IPS DF 19.7 (cell line): ENCODE data around the gene FCRL6.

Source experiments
- DNase-seq: peaks from one replicate; pipeline ENCODE4 v3.0.0-alpha.2; 2013; ENCODE audit warnings: low read depth, low spot score

Gene FCRL6

GRCh38 chr1:159835356-159835755, 33.2 kb downstream of the FCRL6 start:
- DNase-seq, result no peak

- DNase-seq, result no peak
Measured at GRCh38 chr1:159835862-159836525, 33.8 kb downstream of the FCRL6 start.

- DNase-seq, result no peak
Measured at GRCh38 chr1:159838715-159839114, 36.6 kb downstream of the FCRL6 start.

GRCh38 chr1:159839116-159839849, 37.1 kb downstream of the FCRL6 start:
- no peak for DNase-seq

GRCh38 chr1:159841749-159842148, 39.6 kb downstream of the FCRL6 start:
- DNase-seq, result no peak

GRCh38 chr1:159843459-159843858, 41.3 kb downstream of the FCRL6 start:
- DNase-seq, result no peak

GRCh38 chr1:159845751-159846629, 43.8 kb downstream of the FCRL6 start:
- DNase-seq, result no peak

GRCh38 chr1:159847231-159847630, 45.1 kb downstream of the FCRL6 start:
- DNase-seq, result no peak

GRCh38 chr1:159848326-159848725, 46.2 kb downstream of the FCRL6 start:
- no peak for DNase-seq

GRCh38 chr1:159849626-159850366, 47.6 kb downstream of the FCRL6 start:
- DNase-seq, result no peak

GRCh38 chr1:159851407-159851806, 49.2 kb downstream of the FCRL6 start:
- DNase-seq, result no peak

- DNase-seq, result no peak
Measured at GRCh38 chr1:159853417-159854115, 51.4 kb downstream of the FCRL6 start.

- no peak for DNase-seq
Measured at GRCh38 chr1:159854116-159854692, 52.0 kb downstream of the FCRL6 start.

- no peak for DNase-seq
Measured at GRCh38 chr1:159854693-159855192, 52.6 kb downstream of the FCRL6 start.

- DNase-seq, result no peak
Measured at GRCh38 chr1:159855709-159856108, 53.5 kb downstream of the FCRL6 start.

- no peak for DNase-seq
Measured at GRCh38 chr1:159856576-159856975, 54.4 kb downstream of the FCRL6 start.

GRCh38 chr1:159857889-159858288, 55.7 kb downstream of the FCRL6 start:
- DNase-seq, result no peak

- DNase-seq, result no peak
Measured at GRCh38 chr1:159859767-159860322, 57.7 kb downstream of the FCRL6 start.

GRCh38 chr1:159860456-159860855, 58.3 kb downstream of the FCRL6 start:
- DNase-seq, result no peak

GRCh38 chr1:159861218-159861617, 59.1 kb downstream of the FCRL6 start:
- no peak for DNase-seq
